Calu3 (cell line): ENCODE data around the gene AIDA. TPM values are rescaled to one million over a fixed set of nuclear protein-coding genes. Genes with fewer than 3 reads are reported as not detected.

ENCODE experiments used
- BruUV-seq: library from RNA; stranded (reverse); fragments of 400-500 nt; replicated peaks from 2 replicates; lab custom pipeline; 2021; lab: Mats Ljungman, UMichigan
- CTCF ChIA-PET: fragments of 300-600 bp; sonication (Branson Sonifier 250); formaldehyde crosslinking; loops from one replicate; lab custom pipeline; 2022; ENCODE audit warnings: antibody characterized with exemption; lab: Charles Lee
- DNase-seq: peaks from one replicate; pipeline ENCODE4 v3.0.0; 2022
- H3K27ac Mint-ChIP-seq: one replicate; pipeline ENCODE4 v1.8.0; 2022; ENCODE audit warnings: mixed read lengths; ENCODE audit not compliant: unreplicated experiment
- H3K27me3 Mint-ChIP-seq: one replicate; pipeline ENCODE4 v1.8.0; 2022; ENCODE audit warnings: mixed read lengths; ENCODE audit not compliant: unreplicated experiment
- H3K36me3 Mint-ChIP-seq: one replicate; pipeline ENCODE4 v1.8.0; 2022; ENCODE audit warnings: mild to moderate bottlenecking, moderate library complexity, mixed read lengths; ENCODE audit not compliant: insufficient read depth, unreplicated experiment
- H3K4me1 Mint-ChIP-seq: one replicate; pipeline ENCODE4 v1.8.0; 2022; ENCODE audit warnings: mild to moderate bottlenecking, low read depth, mixed read lengths; ENCODE audit not compliant: unreplicated experiment
- H3K4me3 Mint-ChIP-seq: one replicate; pipeline ENCODE4 v1.8.0; 2022; ENCODE audit warnings: mild to moderate bottlenecking, low read depth, moderate library complexity, mixed read lengths; ENCODE audit not compliant: unreplicated experiment
- H3K9me3 Mint-ChIP-seq: one replicate; pipeline ENCODE4 v1.8.0; 2022; ENCODE audit warnings: low read depth, mixed read lengths; ENCODE audit not compliant: unreplicated experiment
- CTCF ChIP-seq: fragments of 200-600 bp; IDR thresholded peaks from one replicate; pipeline ENCODE4 v1.8.0; 2022; ENCODE audit warnings: antibody characterized with exemption; ENCODE audit not compliant: unreplicated experiment
- intact Hi-C: fragments of 100-400 bp; cut with micrococcal nuclease; formaldehyde crosslinking; loops from one replicate; pipeline ENCODE4 v1.10.0; 2022; ENCODE audit not compliant: unreplicated experiment
- total RNA-seq: library from RNA; stranded (reverse); gene quantifications from 2 replicates; pipeline ENCODE4 v1.2.3, GENCODE V29; 2022

The AIDA gene
- total RNA-seq, 1 experiment from 2014 or later, result 46.2 TPM

GRCh38 chr1:222665964-222666363 lies 46.3 kb downstream of the AIDA start:
- Mint-ChIP-seq H3K4me1 (no peaks in the 10 kb centered on the region), H3K27ac (no peak overlapping the region), H3K9me3 (no peaks in the 10 kb centered on the region), H3K27me3 (no peaks in the 10 kb centered on the region), H3K4me3 (no peak overlapping the region), H3K36me3 (peaks cover 24% of the 10 kb centered on the region)
- no peak for TF ChIP-seq CTCF
- CTCF ChIA-PET, result no interaction called here
- intact Hi-C loops, result no loop called here
- no TSS peak for BruUV-seq
- no peak for DNase-seq

GRCh38 chr1:222663431-222663934 lies 48.8 kb downstream of the AIDA start:
- H3K9me3 Mint-ChIP-seq, result no peaks in the 10 kb centered on the region
- H3K4me3 Mint-ChIP-seq, result no peak overlapping the region
- H3K4me1 Mint-ChIP-seq, result no peaks in the 10 kb centered on the region
- CTCF ChIA-PET, result no interaction called here
- no peak for DNase-seq
- TF ChIP-seq CTCF, result no peak
- H3K27me3 Mint-ChIP-seq, result no peaks in the 10 kb centered on the region
- peaks cover 36% of the 10 kb centered on the region for H3K36me3 Mint-ChIP-seq
- no TSS peak for BruUV-seq
- intact Hi-C loops, result no loop called here
- no peak overlapping the region for H3K27ac Mint-ChIP-seq

GRCh38 chr1:222657899-222658298 lies 54.4 kb downstream of the AIDA start:
- no peak for TF ChIP-seq CTCF
- intact Hi-C loops, result loop anchor here (5.0 kb wide), 1 partner anchor 64 kb away; no protein-coding TSS in a partner anchor
- Mint-ChIP-seq H3K36me3 (peaks cover 41% of the 10 kb centered on the region), H3K27ac (no peak overlapping the region), H3K4me3 (no peak overlapping the region), H3K4me1 (no peaks in the 10 kb centered on the region), H3K9me3 (no peaks in the 10 kb centered on the region), H3K27me3 (no peaks in the 10 kb centered on the region)
- no peak for DNase-seq
- CTCF ChIA-PET, result no interaction called here
- no TSS peak for BruUV-seq

GRCh38 chr1:222656391-222657155 lies 55.7 kb downstream of the AIDA start:
- no peak for DNase-seq
- BruUV-seq, result no TSS peak
- TF ChIP-seq CTCF, result no peak
- H3K4me1 Mint-ChIP-seq, result no peaks in the 10 kb centered on the region
- intact Hi-C loops, result loop anchor here (5.0 kb wide), 1 partner anchor 66 kb away; no protein-coding TSS in a partner anchor
- no peaks in the 10 kb centered on the region for H3K9me3 Mint-ChIP-seq
- H3K36me3 Mint-ChIP-seq, result peaks cover 44% of the 10 kb centered on the region
- no peak overlapping the region for H3K27ac Mint-ChIP-seq
- H3K4me3 Mint-ChIP-seq, result no peak overlapping the region
- CTCF ChIA-PET, result interaction anchor here (0.7 kb wide), 1 partner anchor 1042 kb away, joined by 4 read pairs; no protein-coding TSS in a partner anchor
- no peaks in the 10 kb centered on the region for H3K27me3 Mint-ChIP-seq
